ENCODE results near the gene CSMD2.

CSMD2 gene

GRCh38 chr1:34009340-34009985 is 155.6 kb downstream of the CSMD2 start:
- in situ Hi-C loops (cut with MboI; ENCODE audit: low sequenced_read_pairs): no loop called here

- in situ Hi-C loops (cut with MboI; ENCODE audit: low sequenced_read_pairs): no loop called here
These were observed 157.3 kb downstream of the CSMD2 start for GRCh38 chr1:34007760-34008159.

- in situ Hi-C loops (cut with MboI; ENCODE audit: low sequenced_read_pairs): no loop called here
These were observed 159.7 kb downstream of the CSMD2 start for GRCh38 chr1:34005309-34005708.

- in situ Hi-C loops (cut with MboI; ENCODE audit: low sequenced_read_pairs): no loop called here
These were observed 162.2 kb downstream of the CSMD2 start for GRCh38 chr1:34002810-34003209.

GRCh38 chr1:33997127-33998036 is 167.6 kb downstream of the CSMD2 start:
- in situ Hi-C loops (cut with MboI; ENCODE audit: low sequenced_read_pairs): no loop called here

GRCh38 chr1:33996281-33996680 is 168.7 kb downstream of the CSMD2 start:
- in situ Hi-C loops (cut with MboI; ENCODE audit: low sequenced_read_pairs): no loop called here

GRCh38 chr1:33993301-33993700 is 171.7 kb downstream of the CSMD2 start:
- in situ Hi-C loops (cut with MboI; ENCODE audit: low sequenced_read_pairs): no loop called here

GRCh38 chr1:33990281-33990680 is 174.7 kb downstream of the CSMD2 start:
- in situ Hi-C loops (cut with MboI; ENCODE audit: low sequenced_read_pairs): no loop called here

GRCh38 chr1:33988161-33988560 is 176.9 kb downstream of the CSMD2 start:
- in situ Hi-C loops (cut with MboI; ENCODE audit: low sequenced_read_pairs): no loop called here

- in situ Hi-C loops (cut with MboI; ENCODE audit: low sequenced_read_pairs): no loop called here
These were observed 178.5 kb downstream of the CSMD2 start for GRCh38 chr1:33986390-33987095.

GRCh38 chr1:33985656-33986055 is 179.4 kb downstream of the CSMD2 start:
- in situ Hi-C loops (cut with MboI; ENCODE audit: low sequenced_read_pairs): no loop called here

GRCh38 chr1:33984906-33985565 is 180.0 kb downstream of the CSMD2 start:
- in situ Hi-C loops (cut with MboI; ENCODE audit: low sequenced_read_pairs): no loop called here

GRCh38 chr1:33982419-33982818 is 182.6 kb downstream of the CSMD2 start:
- in situ Hi-C loops (cut with MboI; ENCODE audit: low sequenced_read_pairs): no loop called here

GRCh38 chr1:33979341-33979740 is 185.7 kb downstream of the CSMD2 start:
- in situ Hi-C loops (cut with MboI; ENCODE audit: low sequenced_read_pairs): no loop called here

- in situ Hi-C loops (cut with MboI; ENCODE audit: low sequenced_read_pairs): no loop called here
These were observed 189.1 kb downstream of the CSMD2 start for GRCh38 chr1:33975961-33976360.

- in situ Hi-C loops (cut with MboI; ENCODE audit: low sequenced_read_pairs): no loop called here
These were observed 191.1 kb downstream of the CSMD2 start for GRCh38 chr1:33973799-33974545.

- in situ Hi-C loops (cut with MboI; ENCODE audit: low sequenced_read_pairs): no loop called here
These were observed 192.2 kb downstream of the CSMD2 start for GRCh38 chr1:33972676-33973395.

GRCh38 chr1:33971913-33972312 is 193.1 kb downstream of the CSMD2 start:
- in situ Hi-C loops (cut with MboI; ENCODE audit: low sequenced_read_pairs): no loop called here

- in situ Hi-C loops (cut with MboI; ENCODE audit: low sequenced_read_pairs): no loop called here
These were observed 193.9 kb downstream of the CSMD2 start for GRCh38 chr1:33971018-33971710.
